Suprapubic skin (tissue), 4 donors: ENCODE data around the gene SMG6.

Source experiments
- CTCF ChIP-seq, 2 donors: fragments of 200-600 bp in 1 of 2; fragments of 450-650 bp in 1 of 2; sonication (generic) in 1 of 2; IDR thresholded peaks; one replicate each; pipeline ENCODE4 v1.5.1; 2016 to 2019; ENCODE audit warnings: antibody characterized with exemption in 2 of 2, mild to moderate bottlenecking in 1 of 2, moderate library complexity in 1 of 2
- POLR2A ChIP-seq, 2 donors: fragments of 450-650 bp; IDR thresholded peaks; one replicate each; pipeline ENCODE4 v1.6.1; 2017; ENCODE audit warnings: antibody characterized with exemption in 2 of 2, mild to moderate bottlenecking in 2 of 2, moderate library complexity in 2 of 2
- POLR2AphosphoS5 ChIP-seq, 3 donors: sonication (generic); formaldehyde crosslinking; IDR thresholded peaks; one replicate each; pipeline ENCODE4 v1.6.1; 2017; ENCODE audit warnings: antibody characterized with exemption in 3 of 3

GRCh38 chr17:2210726-2211125 lies 92.9 kb downstream of the SMG6 start:
- TF ChIP-seq POLR2AphosphoS5 (IDR thresholded peaks at IDR 0.05) (no peak), CTCF (IDR thresholded peaks at IDR 0.05) (no peak), POLR2A (IDR thresholded peaks at IDR 0.05) (no peak)
